Duodenal mucosa (tissue), 2 donors: ENCODE results near the gene CPXM2.

Experiments used
- H3K27ac ChIP-seq: one replicate; pipeline ENCODE4 v1.7.0; 2013; ENCODE audit warnings: low read depth, low read length
- H3K27me3 ChIP-seq, 2 donors: one replicate each; pipeline ENCODE4 v1.7.0; 2013; ENCODE audit warnings: low read length in 2 of 2, control low read depth in 1 of 2; ENCODE audit not compliant: insufficient read depth in 2 of 2, control insufficient read depth in 1 of 2
- H3K36me3 ChIP-seq, 2 donors: one replicate each; pipeline ENCODE4 v1.7.0; 2013; ENCODE audit warnings: low read length in 2 of 2, control low read depth in 1 of 2; ENCODE audit not compliant: insufficient read depth in 2 of 2, control insufficient read depth in 1 of 2
- H3K4me1 ChIP-seq, 2 donors: one replicate each; pipeline ENCODE4 v1.7.0; 2013; ENCODE audit warnings: low read length in 2 of 2, control low read depth in 1 of 2; ENCODE audit not compliant: insufficient read depth in 2 of 2, control insufficient read depth in 1 of 2
- H3K4me3 ChIP-seq, 2 donors: one replicate each; pipeline ENCODE4 v1.7.0; 2013; ENCODE audit warnings: low read length in 2 of 2, low read depth in 1 of 2
- H3K9ac ChIP-seq, 2 donors: one replicate each; pipeline ENCODE4 v1.7.0; 2013; ENCODE audit warnings: low read length in 2 of 2, low read depth in 1 of 2
- H3K9me3 ChIP-seq, 2 donors: one replicate each; pipeline ENCODE4 v1.7.0; 2013; ENCODE audit warnings: low read length in 2 of 2, control low read depth in 1 of 2; ENCODE audit not compliant: control insufficient read depth in 1 of 2

Gene CPXM2

DNA sequence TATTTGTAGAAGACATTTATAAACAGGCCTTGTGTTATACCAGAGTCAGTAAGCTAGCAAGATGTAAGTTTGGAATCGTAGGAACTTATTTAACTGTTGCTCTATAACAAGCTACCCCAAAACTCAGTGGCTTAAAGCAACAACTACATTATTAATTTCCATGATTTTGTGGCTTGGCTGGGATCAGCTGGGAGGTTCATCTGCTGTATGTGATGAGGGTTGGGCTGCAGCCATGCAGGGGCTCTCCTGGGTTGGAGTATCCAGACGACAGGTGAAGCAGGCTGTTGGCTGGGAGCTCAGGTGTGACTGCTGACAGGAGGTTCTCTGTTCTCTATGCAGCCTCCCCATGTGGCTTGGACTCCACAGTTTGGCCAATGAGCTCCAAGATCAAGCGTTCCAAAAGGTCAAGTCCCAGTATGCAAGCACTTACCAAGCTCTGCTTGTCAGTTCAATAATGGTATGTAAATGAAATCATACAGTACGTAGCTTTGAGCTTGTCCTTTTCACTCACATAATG is 173.0 kb downstream of the CPXM2 start:
- Histone ChIP-seq H3K36me3 (no peaks in the 10 kb centered on the region), H3K9me3 (no peaks in the 10 kb centered on the region), H3K4me3 (no peak overlapping the region), H3K27ac (no peak overlapping the region), H3K27me3 (peaks cover 0 to 3% of the 10 kb centered on the region in 2 donors), H3K9ac (no peak overlapping the region), H3K4me1 (no peaks in the 10 kb centered on the region)

DNA sequence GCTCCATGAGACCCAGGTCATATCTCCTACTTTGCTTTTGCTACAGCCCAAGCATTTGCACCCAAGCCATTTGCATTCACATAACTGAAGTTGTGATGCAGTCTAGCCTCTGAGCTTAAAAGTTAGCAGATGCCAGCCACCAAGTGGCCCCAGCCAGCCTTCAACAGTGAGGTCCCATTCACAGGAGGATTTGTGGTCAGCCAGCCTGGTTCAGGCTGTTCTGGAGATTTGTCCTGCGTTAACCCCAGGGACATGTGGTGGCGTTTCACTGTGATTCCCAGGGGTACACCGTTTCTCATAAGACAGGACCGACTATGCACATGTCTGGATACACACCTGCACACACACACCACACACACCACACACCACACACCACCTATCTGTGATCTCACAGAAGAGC is 174.3 kb downstream of the CPXM2 start:
- Histone ChIP-seq H3K9me3 (no peaks in the 10 kb centered on the region), H3K9ac (no peak overlapping the region), H3K27me3 (peaks cover 0 to 3% of the 10 kb centered on the region in 2 donors), H3K4me3 (no peak overlapping the region), H3K27ac (no peak overlapping the region), H3K4me1 (no peaks in the 10 kb centered on the region), H3K36me3 (no peaks in the 10 kb centered on the region)

GRCh38 chr10:123715546-123715945 is 176.1 kb downstream of the CPXM2 start:
- no peaks in the 10 kb centered on the region for H3K9me3 ChIP-seq
- H3K4me1 ChIP-seq, result no peaks in the 10 kb centered on the region
- peaks cover 0 to 3% of the 10 kb centered on the region in 2 donors for H3K27me3 ChIP-seq
- H3K4me3 ChIP-seq, result no peak overlapping the region
- H3K27ac ChIP-seq, result no peak overlapping the region
- H3K9ac ChIP-seq, result no peak overlapping the region
- H3K36me3 ChIP-seq, result no peaks in the 10 kb centered on the region

- Histone ChIP-seq H3K4me3 (no peak overlapping the region), H3K4me1 (no peaks in the 10 kb centered on the region), H3K9me3 (no peaks in the 10 kb centered on the region), H3K27me3 (peaks cover 0 to 6% of the 10 kb centered on the region in 2 donors), H3K36me3 (no peaks in the 10 kb centered on the region), H3K27ac (no peak overlapping the region), H3K9ac (no peak overlapping the region)
These were observed 185.4 kb downstream of the CPXM2 start for GRCh38 chr10:123706236-123706635.

- Histone ChIP-seq H3K36me3 (no peaks in the 10 kb centered on the region), H3K9me3 (no peaks in the 10 kb centered on the region), H3K4me3 (no peak overlapping the region), H3K9ac (no peak overlapping the region), H3K4me1 (no peaks in the 10 kb centered on the region), H3K27ac (no peak overlapping the region), H3K27me3 (peaks cover 0 to 6% of the 10 kb centered on the region in 2 donors)
These were observed 186.8 kb downstream of the CPXM2 start for GRCh38 chr10:123704812-123705211.

DNA sequence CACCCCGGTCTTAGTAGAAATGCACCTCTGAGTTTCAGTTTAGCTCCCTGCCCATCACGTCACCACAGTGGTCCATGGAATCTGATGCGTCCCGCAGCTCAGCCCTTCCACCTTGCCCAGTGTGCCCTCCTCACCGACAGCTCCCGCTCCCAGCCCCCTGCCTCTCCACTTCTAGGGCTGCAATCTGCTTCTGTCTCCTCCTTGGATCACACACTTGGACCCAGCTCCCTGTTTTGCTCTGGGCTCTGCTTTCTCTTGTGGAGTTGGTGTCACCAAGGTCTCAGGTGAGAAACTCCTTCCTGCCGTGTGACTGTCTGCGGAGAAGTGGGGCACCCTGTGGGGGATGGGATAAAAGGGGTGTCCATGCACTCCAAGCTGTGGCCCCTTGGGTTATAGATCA is 187.5 kb downstream of the CPXM2 start:
- no peaks in the 10 kb centered on the region for H3K9me3 ChIP-seq
- no peaks in the 10 kb centered on the region for H3K4me1 ChIP-seq
- no peak overlapping the region for H3K4me3 ChIP-seq
- H3K9ac ChIP-seq, result no peak overlapping the region
- no peaks in the 10 kb centered on the region for H3K36me3 ChIP-seq
- peaks cover 0 to 6% of the 10 kb centered on the region in 2 donors for H3K27me3 ChIP-seq
- no peak overlapping the region for H3K27ac ChIP-seq

GRCh38 chr10:123703195-123703790 is 188.3 kb downstream of the CPXM2 start:
- Histone ChIP-seq H3K4me1 (no peaks in the 10 kb centered on the region), H3K36me3 (no peaks in the 10 kb centered on the region), H3K9me3 (no peaks in the 10 kb centered on the region), H3K9ac (no peak overlapping the region), H3K27me3 (peaks cover 0 to 6% of the 10 kb centered on the region in 2 donors), H3K27ac (no peak overlapping the region), H3K4me3 (no peak overlapping the region)
